Neural cell (in vitro differentiated cells): ENCODE data around the gene MXD1. TPM values are rescaled to one million over a fixed set of nuclear protein-coding genes. Genes with fewer than 3 reads are reported as not detected.

Experiments
- H2AFZ ChIP-seq: fragments of 200-600, 300-800 bp; sonication (generic), shearing (Covaris generic); 2 replicates; pipeline ENCODE4 v1.6.0; 2014; ENCODE audit warnings: low read depth, mild to moderate bottlenecking, antibody characterized with exemption, low read length, moderate library complexity
- H3F3A ChIP-seq: fragments of 200-600 bp; shearing (Covaris generic); 2 replicates; pipeline ENCODE4 v1.6.1; 2016; ENCODE audit warnings: mild to moderate bottlenecking, moderate library complexity, mixed read lengths, antibody characterized with exemption, low read length; ENCODE audit not compliant: insufficient read depth, poor library complexity, severe bottlenecking
- H3K27ac ChIP-seq: fragments of 200-600, 300-800 bp; sonication (generic), shearing (Covaris generic); 2 replicates; pipeline ENCODE4 v1.5.1; 2014; ENCODE audit warnings: mild to moderate bottlenecking, low read length, moderate library complexity
- H3K27me3 ChIP-seq: fragments of 300-800, 200-600 bp; sonication (generic), shearing (Covaris generic); 2 replicates; pipeline ENCODE4 v1.6.0; 2014; ENCODE audit warnings: mild to moderate bottlenecking, low read depth, low read length, moderate library complexity; ENCODE audit not compliant: insufficient read depth
- H3K36me3 ChIP-seq: fragments of 300-800, 200-600 bp; sonication (generic), shearing (Covaris generic); 2 replicates; pipeline ENCODE4 v1.5.1; 2014; ENCODE audit warnings: mild to moderate bottlenecking, antibody characterized with exemption, low read length, moderate library complexity; ENCODE audit not compliant: insufficient read depth
- H3K4me2 ChIP-seq: fragments of 300-800, 200-600 bp; sonication (generic), shearing (Covaris generic); 2 replicates; pipeline ENCODE4 v1.6.0; 2014; ENCODE audit warnings: mild to moderate bottlenecking, low read length
- H3K4me3 ChIP-seq: fragments of 300-800, 200-600 bp; sonication (generic), shearing (Covaris generic); 2 replicates; pipeline ENCODE4 v1.5.1; 2014; ENCODE audit warnings: mild to moderate bottlenecking, low read length, moderate library complexity
- H3K79me2 ChIP-seq: fragments of 200-600 bp; shearing (Covaris generic); replicated peaks from 2 replicates; pipeline ENCODE4 v1.6.0; 2014; ENCODE audit warnings: mild to moderate bottlenecking, low read length, moderate library complexity; ENCODE audit not compliant: insufficient read depth
- H3K9ac ChIP-seq: fragments of 300-800, 200-600 bp; sonication (generic), shearing (Covaris generic); 2 replicates; pipeline ENCODE4 v1.6.1; 2016; ENCODE audit warnings: mild to moderate bottlenecking, low read length, mixed read lengths
- H3K9me2 ChIP-seq: fragments of 200-600 bp; shearing (Covaris generic); 2 replicates; pipeline ENCODE4 v1.6.1; 2016; ENCODE audit warnings: mild to moderate bottlenecking, low read length, mixed read lengths; ENCODE audit not compliant: insufficient read depth
- H3K9me3 ChIP-seq: fragments of 200-600, 300-800 bp; sonication (generic), shearing (Covaris generic); 2 replicates; pipeline ENCODE4 v1.6.1; 2016; ENCODE audit warnings: mild to moderate bottlenecking, mixed run types, low read length, moderate library complexity, mixed read lengths
- H4K20me1 ChIP-seq: fragments of 200-600 bp; shearing (Covaris generic); 2 replicates; pipeline ENCODE4 v1.6.1; 2016; ENCODE audit warnings: mild to moderate bottlenecking, mixed run types; ENCODE audit not compliant: insufficient read depth
- CTCF ChIP-seq: fragments of 450-650 bp; IDR thresholded peaks from 2 replicates; pipeline ENCODE4 v1.5.1; 2014; ENCODE audit warnings: antibody characterized with exemption, mild to moderate bottlenecking, moderate library complexity; ENCODE audit not compliant: poor library complexity, severe bottlenecking
- EP300 ChIP-seq: fragments of 450-650 bp; conservative IDR thresholded peaks from 2 replicates; pipeline ENCODE4 v1.6.1; 2014; ENCODE audit warnings: antibody characterized with exemption, mild to moderate bottlenecking, moderate library complexity; ENCODE audit not compliant: poor library complexity, severe bottlenecking
- EZH2 ChIP-seq: fragments of 200-600, 300-800 bp; shearing (Covaris generic), sonication (generic); IDR thresholded peaks from 2 replicates; pipeline ENCODE4 v1.6.1; 2014; ENCODE audit warnings: antibody characterized with exemption, low read length, borderline replicate concordance, mild to moderate bottlenecking; ENCODE audit not compliant: insufficient read depth, poor library complexity, severe bottlenecking
- MXI1 ChIP-seq: fragments of 450-650 bp; conservative IDR thresholded peaks from 2 replicates; pipeline ENCODE4 v1.6.1; 2014; ENCODE audit warnings: antibody characterized with exemption, mild to moderate bottlenecking; ENCODE audit not compliant: poor library complexity, severe bottlenecking
- POLR2AphosphoS5 ChIP-seq: IDR thresholded peaks from 2 replicates; pipeline ENCODE4 v1.6.1; 2012
- RAD21 ChIP-seq: fragments of 450-650 bp; conservative IDR thresholded peaks from 2 replicates; pipeline ENCODE4 v1.6.1; 2014; ENCODE audit warnings: antibody characterized with exemption, mild to moderate bottlenecking, moderate library complexity
- REST ChIP-seq: IDR thresholded peaks from 2 replicates; pipeline ENCODE4 v1.6.1; 2012; ENCODE audit warnings: borderline replicate concordance
- SMC3 ChIP-seq: fragments of 450-650 bp; conservative IDR thresholded peaks from 2 replicates; pipeline ENCODE4 v1.6.1; 2014; ENCODE audit warnings: antibody characterized with exemption, mild to moderate bottlenecking, moderate library complexity; ENCODE audit not compliant: poor library complexity
- TAF1 ChIP-seq: IDR thresholded peaks from 2 replicates; pipeline ENCODE4 v1.6.1; 2012; ENCODE audit warnings: low read depth
- polyA plus RNA-seq: library from polyadenylated mRNA; depleted of rRNA; stranded (reverse); fragments of >200 nt; gene quantifications from 2 replicates; pipeline ENCODE4 v1.2.3, GENCODE V29; 2014

MXD1 gene
- polyA plus RNA-seq, 1 donor from 2014 or later: 16.4 TPM

- no peaks in the 10 kb centered on the region for H4K20me1 ChIP-seq
- no peaks in the 10 kb centered on the region for H3K9me2 ChIP-seq
- TF ChIP-seq EP300 (no peak), EZH2 (no peak), SMC3 (no peak), TAF1 (no peak), MXI1 (no peak), POLR2AphosphoS5 (no peak), REST (no peak)
- H3K4me3 ChIP-seq: no peak overlapping the region
- no peak overlapping the region for H3K9ac ChIP-seq
- no peak overlapping the region for H3K4me2 ChIP-seq
- no peak overlapping the region for H2AFZ ChIP-seq
- no peak overlapping the region for H3K27ac ChIP-seq
- no peaks in the 10 kb centered on the region for H3K9me3 ChIP-seq
- no peaks in the 10 kb centered on the region for H3K27me3 ChIP-seq
- no peaks in the 10 kb centered on the region for H3F3A ChIP-seq
- H3K36me3 ChIP-seq: no peaks in the 10 kb centered on the region
- no peaks in the 10 kb centered on the region for H3K79me2 ChIP-seq
These were observed 55.1 kb downstream of the MXD1 start for GRCh38 chr2:69969991-69970390.

GRCh38 chr2:69972822-69973221 is 57.9 kb downstream of the MXD1 start:
- H3K4me3 ChIP-seq: no peak overlapping the region
- no peaks in the 10 kb centered on the region for H3K79me2 ChIP-seq
- H3F3A ChIP-seq: no peaks in the 10 kb centered on the region
- H3K36me3 ChIP-seq: no peaks in the 10 kb centered on the region
- H3K4me2 ChIP-seq: no peak overlapping the region
- TF ChIP-seq MXI1: no peak
- no peak for TF ChIP-seq POLR2AphosphoS5
- TF ChIP-seq SMC3: no peak
- TF ChIP-seq EP300: no peak
- TF ChIP-seq EZH2: no peak
- no peak for TF ChIP-seq RAD21
- TF ChIP-seq CTCF: no peak
- TF ChIP-seq REST: no peak
- TF ChIP-seq TAF1: no peak
- H3K9me3 ChIP-seq: no peaks in the 10 kb centered on the region
- no peak overlapping the region for H3K9ac ChIP-seq
- no peaks in the 10 kb centered on the region for H3K9me2 ChIP-seq
- H4K20me1 ChIP-seq: no peaks in the 10 kb centered on the region
- no peak overlapping the region for H2AFZ ChIP-seq
- no peak overlapping the region for H3K27ac ChIP-seq
- H3K27me3 ChIP-seq: no peaks in the 10 kb centered on the region
